HG03442 (cell line): ENCODE measurements around the gene THAP2.

ENCODE experiments used
- ATAC-seq: cut with Tn5 transposase; IDR thresholded peaks from one replicate; pipeline ENCODE4 v1.9.1; 2021; ENCODE audit warnings: mild to moderate bottlenecking, moderate library complexity; ENCODE audit not compliant: unreplicated experiment

The THAP2 gene

GRCh38 chr12:71663561-71664410 is at the start of gene THAP2, which contains the start of gene ZFC3H1:
Gene THAP2, plus strand, starts transcription at chr12:71664301. Its CDS starts 209 bp downstream, at chr12:71664510.
Gene ZFC3H1, minus strand, starts transcription at chr12:71663848. Its CDS starts 238 bp downstream, at chr12:71663610.
- ATAC-seq, result peak; percentile 89

GRCh38 chr12:71621938-71622337 is 42.2 kb upstream of the THAP2 start:
- no peak for ATAC-seq

GRCh38 chr12:71625476-71625875 is 38.6 kb upstream of the THAP2 start:
- ATAC-seq, result no peak

- peak; percentile 70 for ATAC-seq
Measured at GRCh38 chr12:71626098-71626497, 38.0 kb upstream of the THAP2 start.

GRCh38 chr12:71626768-71627167 is 37.3 kb upstream of the THAP2 start:
- no peak for ATAC-seq

GRCh38 chr12:71627438-71628002 is 36.6 kb upstream of the THAP2 start:
- ATAC-seq, result no peak

- ATAC-seq, result peak; percentile 69
Measured at GRCh38 chr12:71636704-71637115, 27.4 kb upstream of the THAP2 start.

GRCh38 chr12:71638499-71638898 is 25.6 kb upstream of the THAP2 start:
- no peak for ATAC-seq

GRCh38 chr12:71639341-71639760 is 24.8 kb upstream of the THAP2 start:
- no peak for ATAC-seq

- ATAC-seq, result no peak
Measured at GRCh38 chr12:71640316-71640715, 23.8 kb upstream of the THAP2 start.

GRCh38 chr12:71641390-71641789 is 22.7 kb upstream of the THAP2 start:
- ATAC-seq, result no peak

GRCh38 chr12:71642264-71642663 is 21.8 kb upstream of the THAP2 start:
- peak; percentile 65 for ATAC-seq

GRCh38 chr12:71645268-71645667 is 18.8 kb upstream of the THAP2 start:
- ATAC-seq, result no peak

- no peak for ATAC-seq
Measured at GRCh38 chr12:71646512-71646911, 17.6 kb upstream of the THAP2 start.

- ATAC-seq, result no peak
Measured at GRCh38 chr12:71648537-71648936, 15.6 kb upstream of the THAP2 start.

- no peak for ATAC-seq
Measured at GRCh38 chr12:71649401-71649800, 14.7 kb upstream of the THAP2 start.

GRCh38 chr12:71652656-71653055 is 11.4 kb upstream of the THAP2 start:
- no peak for ATAC-seq

GRCh38 chr12:71653137-71653536 is 11.0 kb upstream of the THAP2 start:
- ATAC-seq, result no peak

GRCh38 chr12:71654200-71654599 is 9.9 kb upstream of the THAP2 start:
- no peak for ATAC-seq

- no peak for ATAC-seq
Measured at GRCh38 chr12:71655495-71655894, 8.6 kb upstream of the THAP2 start.

- ATAC-seq, result no peak
Measured at GRCh38 chr12:71655907-71656306, 8.2 kb upstream of the THAP2 start.

GRCh38 chr12:71656740-71657139 is 7.4 kb upstream of the THAP2 start:
- no peak for ATAC-seq
